Retinal pigment epithelial cell (primary cell): Measurements from ENCODE around the gene LAMA5.

Source experiments
- DNase-seq: peaks from one replicate; pipeline ENCODE4 v3.0.0-alpha.2; 2010; ENCODE audit warnings: low read depth
- H3K4me3 ChIP-seq: 2 replicates; pipeline ENCODE4 v1.5.1; 2011; ENCODE audit warnings: mild to moderate bottlenecking, low read length, control low read depth, moderate library complexity
- TF ChIP-seq, protein P1 (sequence below): conservative IDR thresholded peaks from 2 replicates; pipeline ENCODE4 v1.5.1; 2011; ENCODE audit warnings: low read depth, low read length, control low read depth, inconsistent platforms

LAMA5 gene

DNA sequence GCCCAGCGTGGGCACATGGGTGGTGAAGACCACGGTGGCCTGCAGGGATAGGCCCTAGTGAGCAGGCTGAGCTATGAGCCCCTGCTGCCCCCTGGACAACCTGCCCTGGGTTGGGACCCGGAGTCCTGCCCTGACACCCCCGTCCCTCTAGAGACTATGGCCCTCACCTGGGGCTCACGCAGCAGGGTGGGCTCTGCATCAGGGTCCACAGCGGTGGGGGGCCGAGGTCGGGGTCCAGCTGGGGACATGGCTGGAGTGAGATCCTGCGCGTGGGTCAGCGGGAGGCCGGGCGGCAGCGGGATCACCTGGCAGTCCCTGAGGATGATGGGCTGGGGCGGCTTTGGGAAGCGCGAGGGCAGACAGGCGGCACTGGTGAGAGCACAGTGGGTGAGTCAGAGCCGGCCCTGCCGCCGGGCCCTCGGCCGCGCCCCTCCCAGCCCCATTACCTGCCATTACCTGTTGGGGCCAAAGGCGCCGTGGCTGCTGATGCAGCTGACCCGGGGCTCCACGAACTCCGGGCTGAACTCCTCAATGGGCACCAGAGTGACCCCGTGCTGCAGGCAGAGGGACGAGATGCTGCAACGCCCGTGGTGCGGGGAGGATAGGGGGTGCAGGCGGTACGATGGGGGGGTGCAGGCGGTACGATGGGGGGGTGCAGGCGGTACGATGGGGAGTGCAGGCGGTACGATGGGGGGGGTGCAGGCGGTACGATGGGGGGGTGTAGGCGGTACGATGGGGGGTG, 36.4 kb downstream of the LAMA5 start:
- DNase-seq, result no peak
- H3K4me3 ChIP-seq, result no peak overlapping the region
- TF ChIP-seq, protein P1, sequence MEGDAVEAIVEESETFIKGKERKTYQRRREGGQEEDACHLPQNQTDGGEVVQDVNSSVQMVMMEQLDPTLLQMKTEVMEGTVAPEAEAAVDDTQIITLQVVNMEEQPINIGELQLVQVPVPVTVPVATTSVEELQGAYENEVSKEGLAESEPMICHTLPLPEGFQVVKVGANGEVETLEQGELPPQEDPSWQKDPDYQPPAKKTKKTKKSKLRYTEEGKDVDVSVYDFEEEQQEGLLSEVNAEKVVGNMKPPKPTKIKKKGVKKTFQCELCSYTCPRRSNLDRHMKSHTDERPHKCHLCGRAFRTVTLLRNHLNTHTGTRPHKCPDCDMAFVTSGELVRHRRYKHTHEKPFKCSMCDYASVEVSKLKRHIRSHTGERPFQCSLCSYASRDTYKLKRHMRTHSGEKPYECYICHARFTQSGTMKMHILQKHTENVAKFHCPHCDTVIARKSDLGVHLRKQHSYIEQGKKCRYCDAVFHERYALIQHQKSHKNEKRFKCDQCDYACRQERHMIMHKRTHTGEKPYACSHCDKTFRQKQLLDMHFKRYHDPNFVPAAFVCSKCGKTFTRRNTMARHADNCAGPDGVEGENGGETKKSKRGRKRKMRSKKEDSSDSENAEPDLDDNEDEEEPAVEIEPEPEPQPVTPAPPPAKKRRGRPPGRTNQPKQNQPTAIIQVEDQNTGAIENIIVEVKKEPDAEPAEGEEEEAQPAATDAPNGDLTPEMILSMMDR, result no peak

DNA sequence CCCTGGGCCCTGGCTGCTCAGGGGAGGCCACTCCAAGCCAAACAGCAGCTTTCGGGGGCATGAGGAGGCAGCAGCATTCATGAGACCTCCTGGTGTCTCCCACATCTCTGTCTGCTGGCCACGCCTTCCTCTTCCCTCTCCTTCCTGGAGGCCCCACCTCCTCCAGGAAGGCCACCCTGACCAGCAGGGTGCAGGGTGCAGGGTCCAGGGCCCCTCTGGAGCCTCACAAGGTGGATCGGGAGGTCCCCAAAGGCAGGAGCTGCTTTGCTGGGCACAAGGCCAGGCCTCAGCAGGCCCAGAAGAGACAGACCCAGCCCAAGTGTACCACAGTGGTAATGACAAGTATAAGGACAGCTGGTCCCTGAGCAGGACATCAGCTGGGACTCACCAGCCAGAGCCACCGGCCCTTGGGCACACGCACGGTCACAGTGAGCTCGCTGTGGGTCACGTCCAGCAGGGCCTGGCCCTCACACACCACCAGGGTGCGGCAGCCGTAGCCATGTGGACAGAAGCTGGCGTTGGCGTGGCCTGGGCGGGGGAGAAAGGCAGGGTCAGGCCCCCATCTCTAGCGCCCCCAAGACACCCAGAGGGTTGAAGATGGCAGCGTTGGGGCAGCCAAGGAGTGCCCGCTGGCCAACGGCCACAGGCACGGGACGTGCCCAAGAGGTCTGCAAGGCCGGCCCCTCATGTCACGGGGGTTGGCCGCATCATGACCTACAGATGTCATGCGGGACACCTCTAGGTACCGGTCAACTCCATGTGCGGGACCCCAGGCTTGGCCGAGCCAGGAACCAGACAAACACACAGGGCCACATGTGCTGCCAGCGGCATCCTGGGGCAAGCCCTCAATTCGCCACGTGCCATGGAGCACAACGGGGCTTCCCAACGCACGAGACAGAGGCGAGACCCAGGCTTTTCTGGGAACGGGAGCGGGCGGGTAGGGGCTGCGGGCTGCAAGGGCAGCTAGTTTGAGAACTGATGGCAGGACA, 37.4 kb downstream of the LAMA5 start:
- DNase-seq, result no peak
- TF ChIP-seq, protein P1, result no peak
- H3K4me3 ChIP-seq, result no peak overlapping the region

- DNase-seq, result no peak
- H3K4me3 ChIP-seq, result no peak overlapping the region
- TF ChIP-seq, protein P1, result no peak
Observed at GRCh38 chr20:62328684-62329388, 38.3 kb downstream of the LAMA5 start.

GRCh38 chr20:62327726-62328495, 39.2 kb downstream of the LAMA5 start:
- H3K4me3 ChIP-seq, result no peak overlapping the region
- TF ChIP-seq, protein P1, result no peak
- DNase-seq, result no peak

- no peak for DNase-seq
- H3K4me3 ChIP-seq, result no peak overlapping the region
- TF ChIP-seq, protein P1, result no peak
Observed at GRCh38 chr20:62326959-62327725, 40.0 kb downstream of the LAMA5 start.

- TF ChIP-seq, protein P1, result no peak
- no peak overlapping the region for H3K4me3 ChIP-seq
- no peak for DNase-seq
Observed at GRCh38 chr20:62326559-62326958, 40.6 kb downstream of the LAMA5 start.
